Loucy (cell line): ENCODE data around the gene LRPPRC.

Source experiments
- H2AFZ ChIP-seq: fragments of 200-600 bp; sonication (generic); 2 replicates; pipeline ENCODE4 v1.6.0; 2016; ENCODE audit warnings: antibody characterized with exemption, mild to moderate bottlenecking, low read length, moderate library complexity
- H3F3A ChIP-seq: fragments of 200-600 bp; 2 replicates; pipeline ENCODE4 v1.6.0; 2016; ENCODE audit warnings: antibody characterized with exemption, low read depth, mild to moderate bottlenecking
- H3K27me3 ChIP-seq: fragments of 200-600 bp; sonication (generic); 2 replicates; pipeline ENCODE4 v1.6.1; 2014; ENCODE audit warnings: low read length, mild to moderate bottlenecking; ENCODE audit not compliant: insufficient read depth, poor library complexity, severe bottlenecking
- H3K36me3 ChIP-seq: fragments of 200-600 bp; sonication (generic); 2 replicates; pipeline ENCODE4 v1.6.1; 2016; ENCODE audit warnings: low read length; ENCODE audit not compliant: insufficient read depth
- H3K4me1 ChIP-seq: fragments of 200-600 bp; sonication (generic); 2 replicates; pipeline ENCODE4 v1.5.1; 2014; ENCODE audit warnings: low read length, mild to moderate bottlenecking; ENCODE audit not compliant: insufficient read depth, poor library complexity, severe bottlenecking
- H3K4me2 ChIP-seq: fragments of 200-600 bp; sonication (generic); 2 replicates; pipeline ENCODE4 v1.6.0; 2014; ENCODE audit warnings: antibody characterized with exemption, low read length, low read depth, mild to moderate bottlenecking; ENCODE audit not compliant: poor library complexity, severe bottlenecking
- H3K4me3 ChIP-seq: fragments of 200-600 bp; sonication (generic); 2 replicates; pipeline ENCODE4 v1.5.1; 2014; ENCODE audit warnings: low read length, mild to moderate bottlenecking, mixed read lengths; ENCODE audit not compliant: poor library complexity, severe bottlenecking
- H3K79me2 ChIP-seq: fragments of 200-600 bp; sonication (generic); 2 replicates; pipeline ENCODE4 v1.6.1; 2014; ENCODE audit warnings: low read length; ENCODE audit not compliant: insufficient read depth
- H3K9ac ChIP-seq: fragments of 200-600 bp; sonication (generic); 2 replicates; pipeline ENCODE4 v1.6.0; 2014; ENCODE audit warnings: mild to moderate bottlenecking, low read depth, low read length, moderate library complexity; ENCODE audit not compliant: poor library complexity, severe bottlenecking
- H3K9me2 ChIP-seq: fragments of 200-600 bp; sonication (generic); replicated peaks from 2 replicates; pipeline ENCODE4 v1.6.1; 2016; ENCODE audit warnings: low read depth, low read length, mixed read lengths
- H3K9me3 ChIP-seq: fragments of 200-600 bp; sonication (generic); 2 replicates; pipeline ENCODE4 v1.6.1; 2014; ENCODE audit warnings: mild to moderate bottlenecking, antibody characterized with exemption, low read length, low read depth; ENCODE audit not compliant: insufficient read depth
- H4K20me1 ChIP-seq: fragments of 200-600 bp; sonication (generic); 2 replicates; pipeline ENCODE4 v1.6.0; 2014; ENCODE audit warnings: antibody characterized with exemption, low read length, mild to moderate bottlenecking; ENCODE audit not compliant: insufficient read depth, poor library complexity, severe bottlenecking
- CTCF ChIP-seq: fragments of 200-600 bp; sonication (generic); conservative IDR thresholded peaks from 2 replicates; pipeline ENCODE4 v1.5.1; 2014; ENCODE audit warnings: mild to moderate bottlenecking, antibody characterized with exemption, low read length
- EZH2phosphoT487 ChIP-seq: fragments of 200-600 bp; IDR thresholded peaks from 2 replicates; pipeline ENCODE4 v1.6.1; 2018; ENCODE audit warnings: antibody characterized with exemption, mild to moderate bottlenecking, moderate library complexity, borderline replicate concordance

LRPPRC gene

GRCh38 chr2:43896906-43897305 is 98.9 kb downstream of the LRPPRC start:
- no peaks in the 10 kb centered on the region for H3K79me2 ChIP-seq
- H2AFZ ChIP-seq, result no peak overlapping the region
- H3K27me3 ChIP-seq, result no peaks in the 10 kb centered on the region
- no peak for TF ChIP-seq CTCF
- no peak for TF ChIP-seq EZH2phosphoT487
- H4K20me1 ChIP-seq, result no peaks in the 10 kb centered on the region
- H3K9ac ChIP-seq, result no peak overlapping the region
- no peak overlapping the region for H3K4me3 ChIP-seq
- no peaks in the 10 kb centered on the region for H3K9me2 ChIP-seq
- no peaks in the 10 kb centered on the region for H3K9me3 ChIP-seq
- H3K4me1 ChIP-seq, result no peaks in the 10 kb centered on the region
- no peaks in the 10 kb centered on the region for H3F3A ChIP-seq
- peaks cover 93% of the 10 kb centered on the region for H3K36me3 ChIP-seq
- no peak overlapping the region for H3K4me2 ChIP-seq

- H3F3A ChIP-seq, result no peaks in the 10 kb centered on the region
- no peak overlapping the region for H3K4me3 ChIP-seq
- H3K9me3 ChIP-seq, result no peaks in the 10 kb centered on the region
- no peaks in the 10 kb centered on the region for H3K27me3 ChIP-seq
- no peaks in the 10 kb centered on the region for H4K20me1 ChIP-seq
- no peak overlapping the region for H2AFZ ChIP-seq
- H3K9me2 ChIP-seq, result no peaks in the 10 kb centered on the region
- TF ChIP-seq CTCF (no peak), EZH2phosphoT487 (no peak)
- H3K4me2 ChIP-seq, result no peak overlapping the region
- H3K36me3 ChIP-seq, result peaks cover 94% of the 10 kb centered on the region
- H3K9ac ChIP-seq, result no peak overlapping the region
- H3K79me2 ChIP-seq, result no peaks in the 10 kb centered on the region
- H3K4me1 ChIP-seq, result no peaks in the 10 kb centered on the region
Observed at GRCh38 chr2:43894743-43895142, 101.0 kb downstream of the LRPPRC start.

GRCh38 chr2:43890855-43891254 is 104.9 kb downstream of the LRPPRC start:
- Histone ChIP-seq H3K4me1 (no peaks in the 10 kb centered on the region), H3K9ac (no peak overlapping the region), H3K79me2 (no peaks in the 10 kb centered on the region), H3K4me3 (no peak overlapping the region), H3K9me2 (no peaks in the 10 kb centered on the region), H3F3A (no peaks in the 10 kb centered on the region), H3K9me3 (no peaks in the 10 kb centered on the region), H2AFZ (no peak overlapping the region), H3K27me3 (no peaks in the 10 kb centered on the region), H3K36me3 (peaks cover 87% of the 10 kb centered on the region), H3K4me2 (no peak overlapping the region), H4K20me1 (no peaks in the 10 kb centered on the region)
- TF ChIP-seq EZH2phosphoT487, result no peak
- no peak for TF ChIP-seq CTCF
